Subcutaneous abdominal adipose tissue (tissue), 5 donors: ENCODE results near the gene ANKIB1.

Experiments used
- H3K27ac ChIP-seq: one replicate; pipeline ENCODE4 v1.7.0; 2013; ENCODE audit warnings: low read depth, mild to moderate bottlenecking, inconsistent platforms, low read length, moderate library complexity
- H3K27me3 ChIP-seq, 5 donors: one replicate each; pipeline ENCODE4 v1.7.0; 2013; ENCODE audit warnings: low read length in 5 of 5, inconsistent platforms in 1 of 5; ENCODE audit not compliant: control insufficient read depth in 5 of 5, insufficient read depth in 4 of 5
- H3K36me3 ChIP-seq, 5 donors: one replicate each; pipeline ENCODE4 v1.7.0; 2013; ENCODE audit warnings: low read length in 5 of 5; ENCODE audit not compliant: control insufficient read depth in 5 of 5, insufficient read depth in 5 of 5
- H3K4me1 ChIP-seq, 5 donors: one replicate each; pipeline ENCODE4 v1.7.0; 2013; ENCODE audit warnings: low read length in 5 of 5, mild to moderate bottlenecking in 3 of 5, moderate library complexity in 1 of 5; ENCODE audit not compliant: control insufficient read depth in 5 of 5, insufficient read depth in 5 of 5
- H3K4me3 ChIP-seq, 5 donors: one replicate each; pipeline ENCODE4 v1.7.0; 2013; ENCODE audit warnings: low read length in 5 of 5, low read depth in 1 of 5
- H3K9ac ChIP-seq, 5 donors: one replicate each; pipeline ENCODE4 v1.7.0; 2013; ENCODE audit warnings: low read length in 5 of 5, mild to moderate bottlenecking in 4 of 5, moderate library complexity in 3 of 5
- H3K9me3 ChIP-seq, 5 donors: one replicate each; pipeline ENCODE4 v1.7.0; 2013; ENCODE audit warnings: low read length in 5 of 5; ENCODE audit not compliant: control insufficient read depth in 5 of 5
- donor health status: healthy.
- donor health status: healthy.
- donor health status: healthy.
- donor health status: healthy.
- donor health status: healthy.

Gene ANKIB1

DNA sequence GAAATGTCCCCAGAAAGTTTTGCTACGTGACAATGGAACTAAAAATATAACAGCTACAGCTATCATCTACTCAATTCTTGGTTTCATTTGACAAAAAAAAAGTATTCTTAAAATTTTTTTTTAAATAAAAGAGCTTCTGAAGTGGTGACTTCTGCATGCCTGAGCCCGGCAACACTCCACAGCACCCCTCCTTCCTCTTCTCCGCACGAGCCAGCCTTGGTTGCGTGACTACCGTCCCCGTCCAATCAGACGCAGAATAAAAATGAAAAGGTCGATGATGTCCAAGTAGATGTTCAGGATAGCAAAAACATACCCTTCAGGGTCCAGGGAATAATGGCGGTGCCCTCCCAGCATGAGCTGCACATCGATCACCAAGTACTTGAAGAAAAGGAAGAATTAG lies 167.0 kb downstream of the ANKIB1 start:
- Histone ChIP-seq H3K4me1 (peaks cover 0 to 4% (median 0%) of the 10 kb centered on the region in 5 donors), H3K36me3 (no peaks in the 10 kb centered on the region), H3K4me3 (no peak overlapping the region), H3K9ac (no peak overlapping the region), H3K9me3 (no peaks in the 10 kb centered on the region), H3K27ac (no peak overlapping the region), H3K27me3 (peaks cover 0 to 14% (median 7%) of the 10 kb centered on the region in 5 donors)

DNA sequence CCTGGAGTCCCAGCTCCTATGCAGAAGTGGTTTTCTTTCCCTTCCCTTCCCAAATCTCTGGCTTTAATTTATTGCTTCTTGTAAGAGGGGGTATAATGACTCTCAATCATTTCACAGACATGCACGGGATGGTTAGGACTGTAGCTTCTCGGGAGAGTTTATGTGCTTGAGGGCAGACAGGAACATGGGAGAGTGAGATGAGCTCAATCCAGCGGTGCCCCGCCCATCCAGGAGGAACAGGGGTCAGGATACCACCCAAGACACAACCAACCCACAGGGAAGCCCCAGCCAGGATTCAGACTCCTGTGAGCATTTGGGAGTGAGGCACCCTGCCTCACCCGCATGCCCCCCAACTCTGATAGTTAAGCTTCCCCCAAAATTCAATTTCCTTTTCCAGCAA lies 167.8 kb downstream of the ANKIB1 start:
- no peak overlapping the region for H3K27ac ChIP-seq
- H3K4me3 ChIP-seq = no peak overlapping the region
- H3K27me3 ChIP-seq = peaks cover 0 to 14% (median 7%) of the 10 kb centered on the region in 5 donors
- no peak overlapping the region for H3K9ac ChIP-seq
- no peaks in the 10 kb centered on the region for H3K9me3 ChIP-seq
- peaks cover 0 to 4% (median 0%) of the 10 kb centered on the region in 5 donors for H3K4me1 ChIP-seq
- no peaks in the 10 kb centered on the region for H3K36me3 ChIP-seq

DNA sequence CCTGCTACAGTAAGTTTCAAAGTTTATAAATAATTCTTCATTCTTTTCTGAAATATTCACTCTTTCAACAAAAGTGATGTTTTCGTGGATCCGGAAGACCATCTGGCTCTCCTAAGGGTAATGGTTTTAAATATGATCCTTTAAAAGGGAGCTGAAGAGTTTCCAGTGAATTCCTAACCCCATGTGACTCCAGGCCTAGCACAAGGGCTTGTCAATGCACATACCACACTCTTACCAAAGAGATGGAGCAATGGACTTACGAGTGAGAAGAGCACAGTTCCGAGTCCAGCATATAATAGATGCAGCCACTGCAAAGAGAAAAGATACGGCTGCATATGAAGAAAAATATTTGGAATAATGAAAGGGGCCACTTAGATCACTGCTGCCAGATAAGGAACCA lies 169.5 kb downstream of the ANKIB1 start:
- Histone ChIP-seq H3K9me3 (no peaks in the 10 kb centered on the region), H3K27ac (no peak overlapping the region), H3K27me3 (peaks cover 0 to 14% (median 7%) of the 10 kb centered on the region in 5 donors), H3K9ac (peak overlapping the region in 1 of 5 donors; percentile 26), H3K4me3 (no peak overlapping the region), H3K36me3 (no peaks in the 10 kb centered on the region), H3K4me1 (peaks cover 0 to 4% (median 0%) of the 10 kb centered on the region in 5 donors)

DNA sequence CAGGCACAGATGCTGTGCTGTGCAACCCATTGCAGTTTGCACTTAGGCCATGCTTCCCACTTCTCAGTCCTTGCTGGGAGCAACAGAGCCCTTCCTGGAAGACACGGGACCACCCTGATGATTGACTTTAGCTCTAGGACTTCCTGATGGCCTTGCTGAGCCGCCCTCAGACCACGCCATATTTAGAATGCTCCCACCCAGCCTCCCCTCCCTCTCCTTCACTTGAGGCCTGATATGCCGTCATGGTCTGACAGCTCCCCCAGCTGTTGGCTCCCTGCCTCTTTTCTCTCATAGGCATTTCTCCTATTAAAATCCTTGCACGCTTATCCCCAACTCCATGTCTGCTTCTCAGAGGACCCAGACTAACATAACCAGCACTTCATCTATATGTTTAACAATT lies 172.1 kb downstream of the ANKIB1 start:
- Histone ChIP-seq H3K27ac (no peak overlapping the region), H3K36me3 (no peaks in the 10 kb centered on the region), H3K4me1 (peaks cover 0 to 4% (median 0%) of the 10 kb centered on the region in 5 donors), H3K4me3 (no peak overlapping the region), H3K27me3 (peaks cover 0 to 10% (median 0%) of the 10 kb centered on the region in 5 donors), H3K9ac (no peak overlapping the region), H3K9me3 (no peaks in the 10 kb centered on the region)

DNA sequence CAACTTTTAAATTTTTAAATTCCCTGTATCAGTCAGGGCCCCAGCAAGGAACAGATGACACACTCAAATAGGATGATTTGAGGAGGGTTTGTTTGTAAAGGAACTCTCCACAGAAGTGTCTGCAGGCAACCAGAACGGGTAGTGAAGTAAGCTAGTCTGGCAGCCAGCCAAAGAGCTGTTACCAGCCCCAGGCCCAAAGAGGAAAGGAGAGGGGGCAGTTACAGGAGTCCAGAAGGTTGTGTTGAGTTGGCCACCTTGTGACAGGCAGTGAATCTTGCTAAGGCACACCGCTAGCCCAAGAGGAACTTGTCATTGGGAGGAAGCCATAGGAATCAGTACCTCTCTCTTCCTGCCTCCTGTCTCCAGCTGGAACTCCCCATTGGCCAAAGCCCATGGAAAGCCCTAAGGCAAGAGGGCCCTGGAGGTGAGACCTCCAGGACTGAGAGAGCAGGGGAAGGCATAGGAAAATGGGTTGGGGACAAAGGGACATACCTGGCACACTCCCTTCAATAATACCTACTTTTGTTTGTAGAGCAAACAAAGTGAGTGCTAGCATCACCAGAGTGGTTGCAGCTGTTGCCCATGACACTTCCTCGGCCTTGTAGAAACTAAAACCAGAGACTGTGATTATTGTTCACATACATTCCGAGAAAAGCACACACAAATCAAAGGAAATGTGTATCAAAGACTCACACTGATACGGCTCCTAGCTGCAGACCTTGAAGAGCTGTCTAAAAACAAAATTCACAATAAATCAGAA lies 176.1 kb downstream of the ANKIB1 start:
- H3K9ac ChIP-seq = no peak overlapping the region
- H3K4me3 ChIP-seq = no peak overlapping the region
- peaks cover 0 to 6% (median 2%) of the 10 kb centered on the region in 5 donors for H3K27me3 ChIP-seq
- H3K27ac ChIP-seq = no peak overlapping the region
- no peaks in the 10 kb centered on the region for H3K36me3 ChIP-seq
- peaks cover 2 to 10% (median 6%) of the 10 kb centered on the region in 5 donors for H3K4me1 ChIP-seq
- no peaks in the 10 kb centered on the region for H3K9me3 ChIP-seq

DNA sequence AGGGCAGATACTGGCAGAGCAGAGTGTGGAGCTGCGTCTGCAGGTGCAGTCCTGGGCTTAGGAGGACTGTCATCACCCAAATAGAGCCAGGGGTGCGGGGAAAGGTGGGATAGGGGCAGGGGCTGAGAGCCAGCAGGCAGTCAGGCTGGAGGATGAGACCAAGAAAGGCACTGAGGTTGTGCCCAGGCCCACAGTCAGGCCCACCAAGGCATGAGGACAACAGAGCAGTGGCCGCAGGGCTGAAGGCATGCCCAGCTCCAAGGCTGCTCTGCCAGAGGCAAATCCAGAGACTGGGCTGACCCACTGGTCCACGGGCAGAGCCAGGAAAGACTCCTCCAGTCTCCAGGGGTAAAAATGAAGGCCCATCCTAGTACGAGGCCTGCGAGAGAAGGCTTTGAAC lies 177.2 kb downstream of the ANKIB1 start:
- no peaks in the 10 kb centered on the region for H3K9me3 ChIP-seq
- no peaks in the 10 kb centered on the region for H3K36me3 ChIP-seq

DNA sequence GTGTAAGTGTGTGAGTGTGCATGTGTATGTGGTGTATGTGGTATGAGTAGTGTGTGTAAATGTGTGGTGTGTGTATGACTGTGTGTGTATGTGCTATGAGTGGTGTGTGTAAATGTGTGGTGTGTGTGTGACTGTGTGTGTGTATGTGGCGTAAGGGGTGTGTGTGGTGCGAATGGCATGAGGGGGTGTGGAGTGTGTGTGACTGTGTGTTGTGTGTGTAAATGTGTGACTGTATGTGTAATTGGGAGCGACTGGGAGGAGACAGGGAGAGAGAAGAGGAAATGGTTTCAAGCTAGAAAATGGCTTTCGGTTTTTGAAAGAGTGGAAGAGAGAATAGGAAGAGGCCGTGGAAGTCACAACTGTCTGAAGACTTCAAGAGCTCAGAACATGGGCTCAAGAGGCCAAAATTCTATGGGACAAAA lies 177.9 kb downstream of the ANKIB1 start:
- peaks cover 0 to 6% (median 2%) of the 10 kb centered on the region in 5 donors for H3K27me3 ChIP-seq
- peak overlapping the region in 2 of 5 donors; percentile 87 to 88 for H3K4me3 ChIP-seq
- no peak overlapping the region for H3K27ac ChIP-seq
- H3K4me1 ChIP-seq = peaks cover 2 to 10% (median 6%) of the 10 kb centered on the region in 5 donors
- peak overlapping the region in 4 of 5 donors; percentile 28 to 71 (median 58) for H3K9ac ChIP-seq
- H3K9me3 ChIP-seq = no peaks in the 10 kb centered on the region
- no peaks in the 10 kb centered on the region for H3K36me3 ChIP-seq

More for the DNA sequence above, 177.2 kb downstream of the ANKIB1 start:
- H3K27me3 ChIP-seq = peaks cover 0 to 6% (median 2%) of the 10 kb centered on the region in 5 donors
- H3K27ac ChIP-seq = no peak overlapping the region
- no peak overlapping the region for H3K9ac ChIP-seq
- peaks cover 2 to 10% (median 6%) of the 10 kb centered on the region in 5 donors for H3K4me1 ChIP-seq
- no peak overlapping the region for H3K4me3 ChIP-seq

DNA sequence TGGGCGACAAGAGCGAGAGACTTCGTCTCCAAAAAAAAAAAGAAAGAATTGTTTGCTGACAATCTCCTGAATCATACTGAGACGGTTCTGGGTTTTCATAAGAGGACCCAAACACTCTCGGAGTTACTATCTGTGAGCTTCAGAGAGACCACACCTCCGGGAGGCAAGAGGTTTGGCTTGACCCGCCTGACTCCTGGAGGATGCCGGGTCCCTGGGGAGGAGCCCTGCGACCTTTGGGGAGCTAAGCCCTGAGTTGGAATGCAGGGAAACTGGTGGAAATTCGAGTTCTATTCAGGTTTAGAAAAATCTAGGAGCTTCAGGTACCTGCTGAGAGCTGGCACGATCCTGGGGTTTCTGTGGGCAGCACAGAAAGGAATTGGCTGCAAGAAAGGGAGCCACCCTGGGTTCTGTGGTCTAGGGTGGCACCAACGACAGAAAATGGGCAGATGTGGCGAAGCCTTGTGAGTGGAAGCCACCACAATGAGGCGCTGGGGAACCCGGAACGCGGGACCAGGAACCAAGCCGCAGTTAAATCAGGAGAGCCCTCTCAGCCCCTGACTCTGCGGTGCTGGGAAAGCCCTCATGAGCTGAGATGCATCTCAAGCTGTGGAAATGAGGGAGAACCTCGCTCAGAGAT lies 179.7 kb downstream of the ANKIB1 start:
- H3K27me3 ChIP-seq = peaks cover 0 to 6% (median 2%) of the 10 kb centered on the region in 5 donors
- no peak overlapping the region for H3K4me3 ChIP-seq
- no peak overlapping the region for H3K9ac ChIP-seq
- H3K4me1 ChIP-seq = peaks cover 2 to 10% (median 6%) of the 10 kb centered on the region in 5 donors
- H3K36me3 ChIP-seq = no peaks in the 10 kb centered on the region
- no peak overlapping the region for H3K27ac ChIP-seq
- no peaks in the 10 kb centered on the region for H3K9me3 ChIP-seq

DNA sequence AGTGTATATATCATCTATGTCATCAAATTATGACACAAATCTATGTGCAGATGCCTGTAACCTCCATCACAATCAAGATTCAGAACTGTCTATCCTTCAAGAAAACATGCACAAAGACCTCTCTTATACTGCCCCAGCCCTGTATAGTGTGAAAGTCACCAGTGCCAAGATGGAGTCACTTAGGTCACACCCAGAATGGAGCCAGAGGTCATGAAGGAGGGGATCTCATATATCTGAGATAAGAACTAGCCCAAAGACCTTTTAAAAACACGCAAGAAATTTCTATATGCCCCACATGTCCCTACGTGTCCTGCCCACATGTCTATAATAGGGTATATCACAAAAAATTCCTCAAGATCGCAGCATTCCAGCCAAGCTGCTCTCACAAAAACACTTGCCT lies 181.4 kb downstream of the ANKIB1 start:
- Histone ChIP-seq H3K9ac (no peak overlapping the region), H3K36me3 (no peaks in the 10 kb centered on the region), H3K4me1 (peaks cover 2 to 10% (median 6%) of the 10 kb centered on the region in 5 donors), H3K27ac (no peak overlapping the region), H3K9me3 (no peaks in the 10 kb centered on the region), H3K4me3 (no peak overlapping the region), H3K27me3 (peaks cover 0 to 6% (median 2%) of the 10 kb centered on the region in 5 donors)

DNA sequence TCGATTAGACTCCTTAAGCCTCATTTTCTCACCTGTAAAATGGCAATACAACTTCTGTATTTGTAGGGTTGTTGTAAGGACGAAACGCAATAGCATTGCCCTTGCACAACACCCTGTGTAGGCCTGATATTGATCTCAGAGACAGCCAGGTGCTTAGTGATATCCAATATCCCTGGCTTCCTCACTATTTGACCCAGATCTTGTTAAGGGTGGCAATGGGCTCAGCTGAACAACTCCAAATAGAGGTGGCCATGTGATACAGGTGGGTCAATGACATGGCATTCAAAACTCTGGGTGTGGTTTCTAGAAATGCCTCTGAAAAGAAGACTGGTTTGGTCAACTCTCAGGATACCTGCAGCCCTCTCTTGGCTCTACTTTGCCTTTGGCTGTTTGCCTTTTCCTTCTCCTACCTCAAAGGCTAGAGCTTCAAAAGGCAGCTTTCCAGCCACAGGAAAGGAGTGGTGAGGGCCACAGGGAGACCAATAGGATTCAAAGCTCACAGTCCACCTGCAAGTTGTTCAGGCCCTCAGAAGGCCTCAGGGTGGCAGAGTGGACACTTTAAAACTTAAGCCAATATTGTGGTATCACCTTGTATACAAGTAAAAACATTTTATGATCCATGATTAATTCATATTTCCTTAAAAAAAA lies 186.6 kb downstream of the ANKIB1 start:
- Histone ChIP-seq H3K27me3 (no peaks in the 10 kb centered on the region), H3K9me3 (no peaks in the 10 kb centered on the region), H3K4me3 (no peak overlapping the region), H3K9ac (no peak overlapping the region), H3K27ac (no peak overlapping the region), H3K4me1 (no peaks in the 10 kb centered on the region), H3K36me3 (no peaks in the 10 kb centered on the region)
